ENCODE data around the gene ITIH2. TPM values are rescaled to one million over a fixed set of nuclear protein-coding genes. Genes with fewer than 3 reads are reported as not detected.

Gene ITIH2
- total RNA-seq, 1 experiment from 2014 or later, result not detected

DNA sequence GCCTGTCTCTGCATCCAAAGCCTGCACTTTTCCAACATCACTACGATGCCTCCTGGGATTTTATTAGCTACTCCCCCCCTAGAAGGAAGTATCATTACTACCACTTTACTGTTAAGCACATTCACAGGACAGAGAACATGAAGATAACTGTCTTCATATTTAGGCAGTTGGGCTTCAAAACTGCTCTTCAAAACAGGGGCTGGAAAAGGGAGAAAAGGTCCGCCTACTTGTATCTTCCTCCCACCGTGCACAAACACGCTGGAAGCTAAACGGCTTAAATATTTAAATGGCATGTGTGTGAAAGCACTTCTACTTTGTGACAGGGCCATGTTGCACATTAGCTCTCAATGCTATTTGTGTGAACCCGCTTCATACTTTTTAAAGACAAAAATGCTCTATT lies 37.3 kb upstream of the ITIH2 start:
- TF ChIP-seq EZH2phosphoT487 (IDR thresholded peaks at IDR 0.05; ENCODE audit: borderline replicate concordance, low read length), result no peak
- TF ChIP-seq, protein P1, sequence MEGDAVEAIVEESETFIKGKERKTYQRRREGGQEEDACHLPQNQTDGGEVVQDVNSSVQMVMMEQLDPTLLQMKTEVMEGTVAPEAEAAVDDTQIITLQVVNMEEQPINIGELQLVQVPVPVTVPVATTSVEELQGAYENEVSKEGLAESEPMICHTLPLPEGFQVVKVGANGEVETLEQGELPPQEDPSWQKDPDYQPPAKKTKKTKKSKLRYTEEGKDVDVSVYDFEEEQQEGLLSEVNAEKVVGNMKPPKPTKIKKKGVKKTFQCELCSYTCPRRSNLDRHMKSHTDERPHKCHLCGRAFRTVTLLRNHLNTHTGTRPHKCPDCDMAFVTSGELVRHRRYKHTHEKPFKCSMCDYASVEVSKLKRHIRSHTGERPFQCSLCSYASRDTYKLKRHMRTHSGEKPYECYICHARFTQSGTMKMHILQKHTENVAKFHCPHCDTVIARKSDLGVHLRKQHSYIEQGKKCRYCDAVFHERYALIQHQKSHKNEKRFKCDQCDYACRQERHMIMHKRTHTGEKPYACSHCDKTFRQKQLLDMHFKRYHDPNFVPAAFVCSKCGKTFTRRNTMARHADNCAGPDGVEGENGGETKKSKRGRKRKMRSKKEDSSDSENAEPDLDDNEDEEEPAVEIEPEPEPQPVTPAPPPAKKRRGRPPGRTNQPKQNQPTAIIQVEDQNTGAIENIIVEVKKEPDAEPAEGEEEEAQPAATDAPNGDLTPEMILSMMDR (conservative IDR thresholded peaks at IDR 0.05; ENCODE audit: low read depth, low read length), result no peak
- TF ChIP-seq EZH2 (IDR thresholded peaks at IDR 0.05; ENCODE audit: low read length, unreplicated experiment), result no peak
- H3K4me2 ChIP-seq (ENCODE audit: low read length), result no peak overlapping the region
- BruUV-seq (replicated peaks), result no TSS peak

DNA sequence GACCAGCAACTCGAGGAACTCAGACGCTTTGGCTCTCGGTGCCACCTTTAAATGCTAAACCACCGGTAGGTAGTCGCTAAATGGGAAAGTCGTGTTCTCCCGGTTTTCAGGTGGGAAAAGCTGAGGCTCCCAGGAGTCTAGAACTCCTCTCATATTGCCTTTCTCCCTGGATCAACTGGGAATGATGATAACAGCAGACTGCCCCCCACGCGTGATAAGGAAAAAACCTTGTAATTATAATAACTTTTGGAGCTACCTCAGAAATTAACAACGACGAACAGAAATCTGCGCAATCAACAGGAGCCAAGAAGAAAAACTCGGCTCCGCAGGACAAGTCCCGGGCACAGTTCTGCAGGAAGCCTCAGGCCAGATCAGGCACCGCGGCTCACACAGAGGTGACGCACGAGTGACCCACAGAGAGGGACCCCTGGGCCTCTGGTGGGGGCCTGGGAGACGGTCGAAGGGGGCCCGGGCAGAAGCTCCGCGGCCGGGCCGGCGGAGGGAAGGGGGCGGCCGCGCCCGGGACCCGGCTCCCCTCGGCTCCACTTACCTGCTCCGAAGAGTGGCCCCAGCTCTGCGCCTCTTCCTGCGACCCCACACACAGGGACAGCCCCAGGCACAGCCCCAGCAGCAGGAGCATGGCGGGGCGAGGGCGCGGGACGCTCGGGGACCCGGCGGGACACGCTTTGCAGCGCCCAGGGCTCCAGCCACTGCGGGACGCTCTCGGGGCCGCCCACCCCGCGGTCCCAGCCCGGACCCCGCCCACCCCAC lies 36.7 kb upstream of the ITIH2 start, which contains the start of gene ITIH5:
ITIH5 (minus strand) TSS at position 714 of the 771 bp plus-strand sequence; CDS start at position 640, 74 bp downstream.
- no peak for DNase-seq
- Histone ChIP-seq H3K4me1 (ENCODE audit: insufficient read depth, low read length) (no peaks in the 10 kb centered on the region), H3K36me3 (ENCODE audit: low read depth, low read length) (no peaks in the 10 kb centered on the region), H3K27me3 (ENCODE audit: low read length) (peaks cover 31% of the 10 kb centered on the region), H3K4me3 (ENCODE audit: low read length) (no peak within 1 kb of the TSS), H2AFZ (ENCODE audit: low read length) (no peak within 1 kb of the TSS), H3K4me2 (ENCODE audit: low read length) (no peak within 1 kb of the TSS), H3K79me2 (ENCODE audit: low read length) (no peaks in the 10 kb centered on the region), H3K9me3 (ENCODE audit: low read length) (no peaks in the 10 kb centered on the region), H4K20me1 (ENCODE audit: low read length) (no peaks in the 10 kb centered on the region), H3K27ac (ENCODE audit: low read length) (no peak within 1 kb of the TSS), H3F3A (ENCODE audit: low read length, unreplicated experiment) (no peaks in the 10 kb centered on the region), H3K9me2 (replicated peaks; ENCODE audit: low read length) (no peaks in the 10 kb centered on the region), H3K9ac (ENCODE audit: low read length) (no peak within 1 kb of the TSS)
- ChIA-PET POLR2A (ENCODE audit: unreplicated experiment) (no interaction called here), CTCF (no interaction called here)
- intact Hi-C loops (cut with micrococcal nuclease), result no loop called here
- no peak for ATAC-seq
- TF ChIP-seq EZH2 (IDR thresholded peaks at IDR 0.05; ENCODE audit: low read length, unreplicated experiment) (no peak), EZH2phosphoT487 (IDR thresholded peaks at IDR 0.05; ENCODE audit: borderline replicate concordance, low read length) (no peak)
- TF ChIP-seq, protein P1 (conservative IDR thresholded peaks at IDR 0.05; ENCODE audit: low read depth, low read length), result no peak
- BruUV-seq (replicated peaks), result no TSS peak

More for the DNA sequence above, 37.3 kb upstream of the ITIH2 start:
- Histone ChIP-seq H3K4me1 (ENCODE audit: insufficient read depth, low read length) (no peaks in the 10 kb centered on the region), H2AFZ (ENCODE audit: low read length) (no peak overlapping the region), H3K36me3 (ENCODE audit: low read depth, low read length) (no peaks in the 10 kb centered on the region), H4K20me1 (ENCODE audit: low read length) (no peaks in the 10 kb centered on the region), H3K27me3 (ENCODE audit: low read length) (peaks cover 38% of the 10 kb centered on the region), H3F3A (ENCODE audit: low read length, unreplicated experiment) (no peaks in the 10 kb centered on the region), H3K9ac (ENCODE audit: low read length) (no peak overlapping the region), H3K27ac (ENCODE audit: low read length) (no peak overlapping the region), H3K4me3 (ENCODE audit: low read length) (no peak overlapping the region), H3K9me2 (replicated peaks; ENCODE audit: low read length) (no peaks in the 10 kb centered on the region), H3K79me2 (ENCODE audit: low read length) (no peaks in the 10 kb centered on the region), H3K9me3 (ENCODE audit: low read length) (no peaks in the 10 kb centered on the region)
- DNase-seq (no peak), ATAC-seq (no peak)
- ChIA-PET POLR2A (ENCODE audit: unreplicated experiment) (no interaction called here), CTCF (no interaction called here)
- intact Hi-C loops (cut with micrococcal nuclease), result no loop called here

Measured in PC-3 (cell line).